Measurements from ENCODE around the gene FIZ1.

DNA sequence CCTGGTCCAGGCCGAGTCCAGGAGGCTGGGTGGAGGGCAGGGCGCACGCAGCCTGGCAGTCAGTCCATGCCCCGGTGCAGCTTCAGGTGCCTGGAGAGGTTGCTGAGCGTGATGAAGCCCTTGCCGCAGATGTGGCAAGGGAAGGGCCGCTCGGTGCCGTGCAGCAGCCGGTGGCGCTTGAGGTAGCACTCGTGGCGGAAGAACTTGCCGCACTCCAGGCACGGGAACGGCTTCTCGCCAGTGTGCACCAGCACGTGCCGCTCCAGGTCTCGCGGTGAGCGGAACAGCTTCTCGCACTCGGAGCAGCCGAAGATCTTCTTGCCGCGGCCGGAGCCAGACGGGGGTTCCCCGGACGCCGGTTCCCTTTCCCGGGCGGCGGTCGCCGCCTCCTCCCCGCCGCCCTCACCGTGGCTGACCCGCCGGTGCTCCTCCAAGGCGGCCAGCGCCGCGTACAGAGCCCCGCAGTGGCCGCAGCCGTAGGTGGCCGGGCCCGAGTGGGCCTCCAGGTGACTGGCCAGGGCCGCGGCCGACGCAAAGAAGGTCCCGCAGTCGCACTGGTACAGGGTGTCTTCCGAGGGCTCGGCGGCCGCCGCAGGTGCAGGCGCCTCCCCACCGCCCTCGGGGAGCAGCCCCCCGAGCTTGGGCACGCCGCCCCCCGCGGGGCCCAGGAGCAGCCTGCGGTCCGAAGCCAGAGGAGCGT is 6.8 kb downstream of the FIZ1 start:
- TF ChIP-seq, protein P1, sequence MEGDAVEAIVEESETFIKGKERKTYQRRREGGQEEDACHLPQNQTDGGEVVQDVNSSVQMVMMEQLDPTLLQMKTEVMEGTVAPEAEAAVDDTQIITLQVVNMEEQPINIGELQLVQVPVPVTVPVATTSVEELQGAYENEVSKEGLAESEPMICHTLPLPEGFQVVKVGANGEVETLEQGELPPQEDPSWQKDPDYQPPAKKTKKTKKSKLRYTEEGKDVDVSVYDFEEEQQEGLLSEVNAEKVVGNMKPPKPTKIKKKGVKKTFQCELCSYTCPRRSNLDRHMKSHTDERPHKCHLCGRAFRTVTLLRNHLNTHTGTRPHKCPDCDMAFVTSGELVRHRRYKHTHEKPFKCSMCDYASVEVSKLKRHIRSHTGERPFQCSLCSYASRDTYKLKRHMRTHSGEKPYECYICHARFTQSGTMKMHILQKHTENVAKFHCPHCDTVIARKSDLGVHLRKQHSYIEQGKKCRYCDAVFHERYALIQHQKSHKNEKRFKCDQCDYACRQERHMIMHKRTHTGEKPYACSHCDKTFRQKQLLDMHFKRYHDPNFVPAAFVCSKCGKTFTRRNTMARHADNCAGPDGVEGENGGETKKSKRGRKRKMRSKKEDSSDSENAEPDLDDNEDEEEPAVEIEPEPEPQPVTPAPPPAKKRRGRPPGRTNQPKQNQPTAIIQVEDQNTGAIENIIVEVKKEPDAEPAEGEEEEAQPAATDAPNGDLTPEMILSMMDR (IDR thresholded peaks at IDR 0.05): no peak
- no peak for TF ChIP-seq EP300 (IDR thresholded peaks at IDR 0.05)

All from esophagus muscularis mucosa (tissue), 3 donors.